Stimulated activated CD8-positive, alpha-beta memory T cell treated with anti-CD3 and anti-CD28 coated beads, Interleukin-15, amount 100 ng/mL, for 4 hours (primary cell): ENCODE results near the gene CPSF4L.
"Not testable (repeated sequence)": the region's sequence is repeated elsewhere in the genome, so short reads cannot be mapped to it uniquely, and the experiment has no call there.

Source experiments
- DNase-seq, 2 donors: peaks; one replicate each; pipeline ENCODE4 v3.0.0-alpha.2; 2020; ENCODE audit warnings: low read depth in 2 of 2

The CPSF4L gene

GRCh38 chr17:73261617-73261951 lies at the start of gene CPSF4L:
TSS of gene CPSF4L (minus strand) at chr17:73261880. CDS start at chr17:73261818, 62 bp downstream.
- DNase-seq: no peak

GRCh38 chr17:73311428-73311780 lies 49.7 kb upstream of the CPSF4L start:
- DNase-seq: no peak

DNA sequence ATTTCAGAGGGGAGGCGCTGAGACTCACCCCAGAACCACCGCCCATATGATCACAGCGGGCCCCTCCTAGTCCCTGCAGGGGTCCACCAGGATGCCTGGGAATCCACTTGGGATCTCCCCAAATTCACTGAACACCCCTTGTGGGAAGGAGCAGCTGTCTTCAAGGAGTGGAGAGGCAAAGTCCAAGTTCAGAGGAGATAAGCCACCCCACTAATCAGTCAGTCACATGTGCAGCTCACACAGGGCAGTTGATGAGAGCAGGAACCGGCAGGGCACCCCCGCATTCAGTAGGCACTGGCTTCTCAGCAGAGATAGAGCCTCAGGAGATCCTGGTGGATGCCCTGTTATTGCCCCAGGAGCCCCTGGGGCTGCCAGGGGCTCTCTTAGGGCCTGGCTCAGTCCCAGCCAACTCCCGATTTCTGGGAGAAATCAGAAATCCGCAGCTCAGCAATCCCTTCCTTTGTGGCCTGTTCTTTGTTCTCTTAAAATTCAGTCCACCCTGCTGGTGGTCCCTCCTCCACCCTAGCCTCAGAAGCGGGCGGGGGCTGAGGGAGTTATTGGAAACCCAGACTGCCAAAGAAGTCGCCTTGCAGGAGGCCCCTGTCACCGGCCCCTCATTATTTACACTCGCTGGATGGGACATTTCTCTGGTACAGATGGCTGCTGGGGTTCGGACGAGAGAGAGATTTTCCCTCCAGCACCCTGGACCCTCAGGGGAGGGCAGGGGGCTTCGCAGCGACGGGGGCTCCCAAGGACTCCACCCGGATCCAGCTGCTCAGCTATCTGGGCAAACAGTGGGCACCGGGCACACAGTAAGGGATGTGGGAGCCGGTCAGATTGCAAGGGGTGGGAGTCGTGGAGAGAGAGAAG lies 48.3 kb upstream of the CPSF4L start:
- no peak for DNase-seq

DNA sequence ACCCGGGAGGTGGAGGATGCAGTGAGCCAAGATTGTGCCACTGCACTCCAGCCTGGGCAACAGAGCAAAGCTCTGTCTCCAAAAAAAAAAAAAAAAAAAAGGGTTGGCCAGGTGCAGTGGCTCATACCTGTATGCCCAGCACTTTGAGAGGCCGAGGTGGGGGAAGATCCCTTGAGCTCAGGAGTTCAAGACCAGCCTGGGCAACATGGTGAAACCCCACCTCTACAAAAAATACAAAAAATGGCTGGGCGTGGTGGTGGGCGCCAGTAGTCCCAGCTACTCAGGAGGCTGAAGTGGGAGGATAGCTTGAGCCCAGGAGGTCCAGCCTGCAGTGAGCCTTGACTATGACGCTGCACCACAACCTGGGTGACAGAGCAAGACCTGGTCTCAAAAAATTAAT lies 47.3 kb upstream of the CPSF4L start:
- DNase-seq: not testable (repeated sequence)

GRCh38 chr17:73308017-73308823 lies 46.5 kb upstream of the CPSF4L start:
- no peak for DNase-seq

DNA sequence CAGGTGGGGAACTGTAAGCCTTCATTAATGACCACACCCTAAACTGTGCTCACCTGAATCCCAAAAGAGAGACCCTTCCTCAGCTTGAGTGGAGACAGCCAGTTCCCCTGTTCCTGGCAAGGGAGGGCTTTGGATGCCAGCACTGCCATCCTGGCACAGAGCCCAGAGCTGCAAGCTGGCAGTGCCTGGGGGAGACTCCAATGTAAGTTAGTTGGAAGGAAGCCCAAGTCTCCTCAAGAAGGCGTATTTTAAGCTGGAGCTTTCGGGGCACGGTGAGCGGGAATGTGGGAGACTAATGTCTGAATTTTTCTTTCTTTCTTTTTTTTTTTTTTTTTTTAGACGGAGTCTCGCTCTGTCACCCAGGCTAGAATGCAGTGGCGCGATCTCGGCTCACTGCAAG lies 45.5 kb upstream of the CPSF4L start:
- DNase-seq: no peak

- DNase-seq: no peak
Measured at GRCh38 chr17:73305845-73306836, 44.5 kb upstream of the CPSF4L start.

DNA sequence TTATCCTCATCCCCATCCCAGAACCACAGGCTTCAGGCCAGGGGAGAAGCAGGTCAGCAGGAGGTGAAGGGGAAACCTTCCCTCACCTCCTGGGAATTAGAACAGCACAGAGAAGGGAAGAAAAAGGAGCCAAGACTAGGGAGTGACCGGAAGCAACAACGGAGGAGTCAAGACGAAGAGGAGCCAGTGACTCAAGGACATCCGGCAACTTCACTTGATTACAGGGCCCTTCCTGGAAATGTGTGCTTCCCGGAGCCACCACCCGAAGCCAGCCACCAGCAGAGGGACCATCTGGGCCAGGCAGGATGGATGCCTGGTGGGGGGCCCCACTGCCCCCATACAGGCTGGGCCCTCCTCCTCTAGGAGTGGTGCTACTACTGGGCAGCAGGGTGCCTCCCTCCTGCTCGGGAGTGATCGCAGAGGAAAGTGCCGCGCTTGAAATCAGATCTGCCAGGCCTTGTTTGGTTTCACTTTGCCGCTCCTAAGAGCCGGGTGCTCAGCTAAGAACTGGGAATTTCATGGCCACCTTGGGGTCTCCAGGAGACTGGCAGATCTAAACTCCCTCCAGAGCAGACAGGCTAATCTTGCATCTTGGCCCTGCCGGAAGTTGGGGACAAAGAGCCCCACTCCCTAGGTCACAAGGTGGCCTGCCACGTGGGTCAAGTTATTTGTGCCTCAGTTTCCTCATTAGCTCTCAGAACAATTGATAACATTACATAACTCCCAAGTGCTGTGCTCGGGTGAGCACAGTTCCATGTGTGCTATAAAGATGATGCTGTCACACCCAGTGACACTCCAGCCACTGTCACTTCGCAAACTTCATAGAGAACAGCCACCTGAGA lies 43.5 kb upstream of the CPSF4L start:
- DNase-seq: no peak

DNA sequence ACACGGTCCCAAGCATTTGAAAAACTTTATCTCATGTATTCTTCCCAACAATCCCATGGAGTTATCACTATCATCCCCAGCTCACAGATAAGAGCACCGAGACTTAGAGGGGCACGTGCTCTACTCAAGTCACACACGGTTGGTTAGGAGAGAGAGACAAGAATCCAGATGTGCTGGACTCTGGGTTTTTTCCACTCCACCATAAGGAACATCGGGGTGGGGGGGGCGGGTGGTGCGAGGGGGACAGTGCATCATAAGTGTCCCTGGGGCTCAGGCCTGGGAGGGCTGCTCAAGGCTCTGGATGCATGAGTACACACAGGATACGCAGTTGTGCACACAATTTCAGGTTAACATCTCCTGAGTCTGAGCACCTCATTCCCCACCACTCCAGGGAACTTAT lies 42.8 kb upstream of the CPSF4L start:
- DNase-seq: no peak

- no peak for DNase-seq
Measured at GRCh38 chr17:73302189-73302588, 40.5 kb upstream of the CPSF4L start.

DNA sequence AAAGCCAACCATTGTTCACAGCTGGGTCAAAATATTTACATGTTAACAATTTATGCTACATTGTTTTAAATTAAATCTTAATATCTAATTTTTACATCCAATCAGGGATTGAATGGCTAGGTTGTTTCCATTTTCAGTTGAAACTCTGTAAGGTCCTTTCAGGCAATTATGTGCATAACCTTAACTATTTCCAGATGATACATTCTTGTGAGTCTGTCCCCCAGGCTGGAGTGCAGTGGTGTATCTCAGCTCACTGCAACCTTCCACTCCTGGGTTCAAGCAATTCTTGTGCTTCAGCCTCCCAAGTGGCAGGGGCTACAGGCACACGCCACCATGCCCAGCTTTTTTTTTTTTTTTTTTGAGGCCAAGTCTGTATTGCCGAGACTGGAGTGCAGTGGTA lies 39.7 kb upstream of the CPSF4L start:
- DNase-seq: no peak

DNA sequence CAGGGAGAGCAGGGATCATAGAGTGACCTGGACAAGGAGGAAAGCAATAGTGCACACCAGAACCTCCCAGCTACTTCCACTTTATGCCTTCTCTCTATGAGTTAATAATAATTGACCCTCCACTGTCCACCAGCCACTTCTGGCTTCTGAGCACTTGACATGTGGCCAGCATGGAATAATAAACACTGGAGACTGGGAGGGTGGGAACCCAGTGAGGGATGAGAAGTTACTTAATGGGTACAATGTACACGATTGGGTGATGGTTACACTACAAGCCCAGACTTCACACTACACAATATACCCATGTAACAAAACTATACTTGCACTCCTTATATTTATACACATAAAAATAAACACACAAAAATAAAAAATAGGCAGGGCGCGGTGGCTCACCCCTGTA lies 38.7 kb upstream of the CPSF4L start:
- DNase-seq: no peak

DNA sequence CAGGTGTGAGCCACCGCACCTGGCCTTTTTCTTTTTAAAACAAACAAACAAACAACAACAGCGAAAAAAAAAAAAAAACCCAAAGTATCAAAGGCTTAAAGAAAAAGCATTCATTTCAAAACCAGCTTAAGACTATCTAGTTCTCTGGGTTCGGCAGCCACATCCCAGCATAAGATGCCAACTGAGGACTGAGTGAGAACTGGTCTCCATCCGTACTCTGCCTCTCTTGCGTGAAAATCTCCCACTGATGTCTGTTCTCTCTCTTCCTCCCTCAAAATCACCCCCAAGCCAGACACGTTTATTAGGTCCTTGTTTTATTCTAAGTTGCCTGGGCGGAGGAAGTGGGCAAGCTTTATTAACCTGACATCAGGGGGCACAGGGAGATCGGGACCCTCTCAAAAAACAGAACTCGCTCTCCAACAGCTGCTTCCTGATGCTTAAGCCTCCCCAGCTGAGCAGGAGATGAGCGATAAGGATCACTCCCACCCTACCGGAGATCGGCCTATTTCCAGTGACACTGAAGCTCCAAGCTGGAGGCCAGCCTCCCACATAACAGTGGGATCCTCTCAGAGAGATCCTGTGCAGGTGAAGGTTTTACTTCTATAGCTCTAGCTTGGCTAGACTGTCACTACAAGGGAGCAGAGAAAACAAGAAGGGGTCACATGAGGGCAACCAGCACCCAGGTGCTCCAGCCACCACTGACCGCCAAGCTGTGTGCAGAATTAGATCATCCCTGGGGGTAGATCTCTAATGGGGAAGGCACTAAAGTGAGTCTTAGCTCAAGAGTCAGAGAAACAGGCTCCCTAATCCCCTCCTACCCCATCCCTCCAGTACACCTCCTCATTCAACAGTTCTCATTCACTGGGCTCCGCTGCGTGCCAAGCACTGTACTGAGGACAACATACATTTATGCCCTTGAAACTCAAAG lies 36.5 kb upstream of the CPSF4L start:
- no peak for DNase-seq

- DNase-seq: no peak
Measured at GRCh38 chr17:73293480-73293911, 31.8 kb upstream of the CPSF4L start.

GRCh38 chr17:73293031-73293430 lies 31.4 kb upstream of the CPSF4L start:
- DNase-seq: no peak

GRCh38 chr17:73292031-73292531 lies 30.4 kb upstream of the CPSF4L start:
- DNase-seq: no peak

- DNase-seq: no peak
Measured at GRCh38 chr17:73291260-73291801, 29.7 kb upstream of the CPSF4L start.

DNA sequence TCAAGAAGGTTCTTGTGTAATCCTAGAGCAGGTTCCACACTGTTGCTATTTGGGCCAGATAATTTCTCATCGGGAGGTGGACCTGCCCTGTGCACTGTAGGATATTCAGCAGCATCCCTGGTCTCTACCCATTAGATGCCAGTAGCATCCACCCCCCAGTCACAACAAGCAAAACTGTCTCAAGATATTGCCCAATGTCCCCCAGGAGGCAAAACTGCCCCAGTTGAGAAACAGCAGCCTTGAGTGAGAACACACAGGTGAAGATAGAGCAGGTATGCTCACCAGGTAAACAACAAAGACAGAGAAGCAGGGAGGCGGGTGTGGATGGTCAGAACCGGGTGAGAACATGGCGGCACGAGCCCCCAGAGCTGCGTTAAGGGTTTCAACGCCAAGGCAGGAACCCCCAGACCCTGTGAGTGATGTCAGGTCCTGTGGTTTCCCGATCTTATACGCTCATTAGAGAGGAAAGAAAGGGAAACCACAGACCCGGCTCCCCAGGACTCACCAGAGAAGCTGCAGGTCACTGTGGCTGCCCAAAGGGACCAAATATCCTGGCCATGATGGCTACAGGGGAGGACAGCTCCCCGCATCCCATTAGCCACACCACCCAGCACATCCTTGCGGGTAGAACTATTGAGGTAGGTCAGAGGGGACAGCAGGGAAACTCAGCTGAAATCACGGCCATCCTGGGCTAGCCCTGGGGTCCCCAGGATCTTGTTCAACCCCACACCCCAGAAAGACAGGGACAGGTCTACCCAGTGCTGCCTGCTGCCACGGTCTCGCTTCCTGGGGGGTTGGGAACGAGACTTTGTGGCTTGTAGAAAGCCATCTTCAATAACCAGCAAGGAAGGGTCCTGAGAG lies 28.9 kb upstream of the CPSF4L start:
- no peak for DNase-seq
